ENCODE results near the gene WDR81.

WDR81 gene

DNA sequence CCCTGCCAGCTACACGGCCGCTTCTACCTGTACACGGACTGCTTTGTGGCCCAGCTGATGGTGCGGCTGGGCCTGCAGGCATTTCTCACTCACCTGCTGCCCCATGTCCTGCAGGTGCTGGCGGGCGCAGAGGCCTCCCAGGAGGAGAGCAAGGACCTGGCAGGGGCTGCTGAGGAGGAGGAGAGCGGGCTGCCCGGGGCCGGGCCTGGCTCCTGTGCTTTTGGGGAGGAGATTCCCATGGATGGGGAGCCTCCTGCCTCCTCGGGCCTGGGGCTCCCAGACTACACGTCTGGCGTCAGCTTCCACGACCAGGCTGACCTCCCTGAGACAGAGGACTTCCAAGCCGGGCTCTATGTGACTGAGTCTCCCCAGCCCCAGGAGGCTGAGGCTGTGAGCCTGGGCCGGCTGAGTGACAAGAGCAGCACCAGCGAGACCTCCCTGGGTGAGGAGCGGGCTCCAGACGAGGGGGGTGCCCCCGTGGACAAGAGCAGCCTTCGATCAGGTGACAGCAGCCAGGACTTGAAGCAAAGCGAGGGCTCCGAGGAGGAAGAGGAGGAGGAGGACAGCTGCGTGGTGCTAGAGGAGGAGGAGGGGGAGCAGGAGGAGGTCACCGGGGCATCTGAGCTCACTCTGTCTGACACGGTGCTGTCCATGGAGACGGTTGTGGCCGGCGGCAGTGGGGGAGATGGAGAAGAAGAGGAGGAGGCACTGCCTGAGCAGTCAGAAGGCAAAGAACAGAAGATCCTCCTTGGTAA, 3.5 kb downstream of the WDR81 start:
- H3K4me3 Mint-ChIP-seq = peak overlapping the region; percentile 57

GRCh38 chr17:1729966-1730325, 5.4 kb downstream of the WDR81 start:
- H3K4me3 Mint-ChIP-seq = no peak overlapping the region
- H3K4me1 Mint-ChIP-seq = peaks cover 27% of the 10 kb centered on the region
- H3K27me3 Mint-ChIP-seq = no peaks in the 10 kb centered on the region
- H3K9me3 Mint-ChIP-seq = no peaks in the 10 kb centered on the region
- DNase-seq (ENCODE audit: low spot score in 2 of 2) = no peak
- peaks cover 11% of the 10 kb centered on the region for H3K36me3 Mint-ChIP-seq (ENCODE audit: insufficient read depth)
- no peak for ATAC-seq (replicated peaks; ENCODE audit: extremely low read depth, poor library complexity, severe bottlenecking)
- peak overlapping the region; percentile 30 for H3K27ac Mint-ChIP-seq (ENCODE audit: low read depth)

More for the DNA sequence above, 3.5 kb downstream of the WDR81 start:
- Mint-ChIP-seq H3K36me3 (ENCODE audit: insufficient read depth) (peaks cover 16% of the 10 kb centered on the region), H3K27ac (ENCODE audit: low read depth) (no peak overlapping the region), H3K9me3 (no peaks in the 10 kb centered on the region), H3K27me3 (no peaks in the 10 kb centered on the region), H3K4me1 (peaks cover 30% of the 10 kb centered on the region)
- ATAC-seq (replicated peaks; ENCODE audit: extremely low read depth, poor library complexity, severe bottlenecking) (no peak), DNase-seq (ENCODE audit: low spot score in 2 of 2) (no peak)

GRCh38 chr17:1730326-1731193, 6.1 kb downstream of the WDR81 start:
- Mint-ChIP-seq H3K4me3 (no peak overlapping the region), H3K4me1 (peaks cover 22% of the 10 kb centered on the region), H3K36me3 (ENCODE audit: insufficient read depth) (peaks cover 11% of the 10 kb centered on the region), H3K27me3 (no peaks in the 10 kb centered on the region), H3K9me3 (no peaks in the 10 kb centered on the region), H3K27ac (ENCODE audit: low read depth) (no peak overlapping the region)
- ATAC-seq (replicated peaks; ENCODE audit: extremely low read depth, poor library complexity, severe bottlenecking) = no peak
- DNase-seq (ENCODE audit: low spot score in 2 of 2) = no peak

DNA sequence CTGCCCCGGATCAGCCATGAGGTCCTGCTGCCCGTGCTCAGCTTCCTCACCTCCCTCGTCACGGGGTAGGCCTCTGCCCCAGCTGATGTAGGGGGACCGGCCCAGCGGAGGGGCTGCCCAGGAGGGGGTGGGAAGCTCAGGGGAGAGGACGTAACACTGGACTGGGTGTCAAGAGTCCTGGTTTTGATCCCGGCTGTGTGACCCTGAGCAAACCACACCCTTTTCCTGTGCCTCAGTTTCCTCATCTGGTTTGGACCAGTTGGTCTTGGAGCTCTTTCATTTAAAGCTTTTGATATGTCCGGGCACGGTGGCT, 6.6 kb downstream of the WDR81 start:
- no peaks in the 10 kb centered on the region for H3K27me3 Mint-ChIP-seq
- DNase-seq (ENCODE audit: low spot score in 2 of 2) (no peak), ATAC-seq (replicated peaks; ENCODE audit: extremely low read depth, poor library complexity, severe bottlenecking) (no peak)
- no peak overlapping the region for H3K4me3 Mint-ChIP-seq
- peaks cover 11% of the 10 kb centered on the region for H3K36me3 Mint-ChIP-seq (ENCODE audit: insufficient read depth)
- H3K4me1 Mint-ChIP-seq = peaks cover 19% of the 10 kb centered on the region
- H3K9me3 Mint-ChIP-seq = no peaks in the 10 kb centered on the region
- no peak overlapping the region for H3K27ac Mint-ChIP-seq (ENCODE audit: low read depth)

- H3K27ac Mint-ChIP-seq (ENCODE audit: low read depth) = no peak overlapping the region
- peaks cover 13% of the 10 kb centered on the region for H3K36me3 Mint-ChIP-seq (ENCODE audit: insufficient read depth)
- no peak overlapping the region for H3K4me3 Mint-ChIP-seq
- DNase-seq (ENCODE audit: low spot score in 2 of 2) = no peak
- ATAC-seq (replicated peaks; ENCODE audit: extremely low read depth, poor library complexity, severe bottlenecking) = no peak
- no peaks in the 10 kb centered on the region for H3K9me3 Mint-ChIP-seq
- no peaks in the 10 kb centered on the region for H3K27me3 Mint-ChIP-seq
- peaks cover 19% of the 10 kb centered on the region for H3K4me1 Mint-ChIP-seq
Observed at GRCh38 chr17:1732241-1732832, 7.8 kb downstream of the WDR81 start.

DNA sequence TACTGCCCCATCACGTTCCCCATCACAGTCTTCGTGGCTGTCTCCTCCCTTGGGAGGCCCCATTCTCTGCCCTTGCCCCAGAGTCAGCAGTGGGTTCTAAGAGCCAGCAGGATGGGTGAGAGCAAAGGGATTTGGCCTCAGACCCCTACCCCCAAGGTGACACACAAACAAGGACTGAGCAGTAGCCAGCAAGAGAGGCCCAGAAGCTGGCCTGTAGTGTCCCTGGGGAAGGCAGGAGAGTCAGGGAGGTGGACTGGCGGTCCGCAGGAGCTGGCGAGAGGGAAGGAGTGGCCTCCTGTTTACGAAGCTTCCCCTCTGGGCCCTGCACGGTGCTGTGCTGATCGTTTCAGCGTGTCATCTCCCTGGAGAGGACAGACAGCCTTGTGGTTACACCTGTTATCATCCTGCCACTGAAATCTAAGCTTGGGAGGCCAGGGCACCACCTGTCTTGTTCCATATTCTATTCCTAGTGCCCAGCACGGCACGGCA, 8.4 kb downstream of the WDR81 start:
- Mint-ChIP-seq H3K27me3 (no peaks in the 10 kb centered on the region), H3K9me3 (no peaks in the 10 kb centered on the region), H3K4me1 (peaks cover 18% of the 10 kb centered on the region), H3K27ac (ENCODE audit: low read depth) (no peak overlapping the region), H3K4me3 (no peak overlapping the region), H3K36me3 (ENCODE audit: insufficient read depth) (peaks cover 13% of the 10 kb centered on the region)
- ATAC-seq (replicated peaks; ENCODE audit: extremely low read depth, poor library complexity, severe bottlenecking) (no peak), DNase-seq (ENCODE audit: low spot score in 2 of 2) (no peak)

GRCh38 chr17:1733759-1734158, 9.3 kb downstream of the WDR81 start:
- H3K36me3 Mint-ChIP-seq (ENCODE audit: insufficient read depth) = peaks cover 14% of the 10 kb centered on the region
- ATAC-seq (replicated peaks; ENCODE audit: extremely low read depth, poor library complexity, severe bottlenecking) = no peak

DNA sequence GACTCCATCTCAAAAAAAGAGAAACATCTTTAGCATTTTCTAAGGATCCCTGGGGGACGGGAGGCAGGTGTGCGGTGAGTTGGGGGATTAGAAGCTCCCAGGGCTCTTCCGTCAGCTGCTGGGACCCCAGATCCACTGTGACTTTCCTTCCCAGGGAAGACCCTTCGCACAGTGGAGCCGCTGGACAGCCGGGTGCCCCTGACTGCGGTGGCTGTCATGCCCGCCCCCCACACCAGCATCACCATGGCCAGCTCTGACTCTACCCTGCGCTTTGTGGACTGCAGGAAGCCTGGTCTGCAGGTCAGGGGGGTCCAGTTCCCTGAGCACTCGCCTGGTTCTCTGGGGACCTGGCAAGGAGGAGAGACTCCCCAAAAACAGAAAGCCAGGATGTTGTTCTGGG, 10.9 kb downstream of the WDR81 start:
- Mint-ChIP-seq H3K27ac (ENCODE audit: low read depth) (no peak overlapping the region), H3K36me3 (ENCODE audit: insufficient read depth) (peaks cover 8% of the 10 kb centered on the region), H3K27me3 (no peaks in the 10 kb centered on the region), H3K4me1 (no peaks in the 10 kb centered on the region), H3K4me3 (no peak overlapping the region), H3K9me3 (no peaks in the 10 kb centered on the region)
- DNase-seq (ENCODE audit: low spot score in 2 of 2) (no peak), ATAC-seq (replicated peaks; ENCODE audit: extremely low read depth, poor library complexity, severe bottlenecking) (no peak)

More at GRCh38 chr17:1733759-1734158, 9.3 kb downstream of the WDR81 start:
- H3K4me3 Mint-ChIP-seq = no peak overlapping the region
- H3K9me3 Mint-ChIP-seq = no peaks in the 10 kb centered on the region
- DNase-seq (ENCODE audit: low spot score in 2 of 2) = no peak
- H3K27ac Mint-ChIP-seq (ENCODE audit: low read depth) = no peak overlapping the region
- H3K27me3 Mint-ChIP-seq = no peaks in the 10 kb centered on the region
- H3K4me1 Mint-ChIP-seq = peaks cover 10% of the 10 kb centered on the region

- H3K9me3 Mint-ChIP-seq = no peaks in the 10 kb centered on the region
- DNase-seq (ENCODE audit: low spot score in 2 of 2) = no peak
- H3K36me3 Mint-ChIP-seq (ENCODE audit: insufficient read depth) = peaks cover 8% of the 10 kb centered on the region
- no peak overlapping the region for H3K4me3 Mint-ChIP-seq
- no peak for ATAC-seq (replicated peaks; ENCODE audit: extremely low read depth, poor library complexity, severe bottlenecking)
- H3K27ac Mint-ChIP-seq (ENCODE audit: low read depth) = no peak overlapping the region
- H3K4me1 Mint-ChIP-seq = no peaks in the 10 kb centered on the region
- H3K27me3 Mint-ChIP-seq = no peaks in the 10 kb centered on the region
Observed at GRCh38 chr17:1735834-1736347, 11.4 kb downstream of the WDR81 start.

DNA sequence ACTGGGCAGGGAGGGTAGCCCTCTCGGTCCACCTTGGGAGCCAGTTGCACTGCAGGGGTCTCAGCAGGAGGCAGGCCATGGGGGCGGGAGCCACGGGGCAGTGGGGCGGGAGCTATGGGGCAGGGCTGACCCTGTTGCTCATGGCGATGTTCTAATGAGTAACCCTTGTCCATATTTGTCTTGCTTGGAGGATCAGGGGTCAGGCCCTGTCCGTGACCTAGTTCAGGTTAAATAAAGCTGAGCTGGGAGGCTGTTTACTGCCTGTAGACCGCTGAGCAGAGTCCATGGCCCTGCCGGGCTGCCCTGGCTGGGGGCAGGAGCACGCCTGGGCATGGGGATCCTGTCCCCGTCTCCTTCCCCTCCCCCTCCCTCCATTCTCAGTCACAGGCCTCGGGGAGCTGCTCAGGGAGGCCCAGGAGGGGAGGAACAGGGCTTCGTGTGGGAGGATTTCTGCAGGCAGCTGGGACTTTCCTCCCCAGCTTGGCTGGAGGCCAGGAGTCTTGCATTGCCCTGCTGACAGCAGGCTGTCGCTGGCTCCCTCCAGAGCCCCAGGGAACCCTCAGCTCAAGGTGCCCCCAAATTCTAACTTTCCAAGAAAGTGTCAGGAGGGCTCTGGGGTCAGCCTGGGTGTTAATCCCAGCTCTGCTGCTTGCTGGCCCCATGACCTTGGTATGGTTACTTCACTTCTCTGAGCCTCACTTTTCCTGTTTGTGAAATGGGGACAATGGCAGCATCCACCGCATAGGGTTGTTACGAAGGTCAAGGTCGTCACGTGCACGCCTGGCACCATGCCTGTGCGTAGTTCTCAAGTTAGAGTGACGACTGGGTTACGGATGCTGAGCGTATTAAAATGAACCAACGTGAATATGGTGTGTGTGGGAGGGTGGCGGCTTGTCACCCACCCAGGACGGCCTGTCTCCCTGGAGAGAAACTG, 12.1 kb downstream of the WDR81 start:
- no peak overlapping the region for H3K4me3 Mint-ChIP-seq
- no peaks in the 10 kb centered on the region for H3K27me3 Mint-ChIP-seq
- DNase-seq (ENCODE audit: low spot score in 2 of 2) = no peak
- H3K4me1 Mint-ChIP-seq = no peaks in the 10 kb centered on the region
- no peak overlapping the region for H3K27ac Mint-ChIP-seq (ENCODE audit: low read depth)
- no peak for ATAC-seq (replicated peaks; ENCODE audit: extremely low read depth, poor library complexity, severe bottlenecking)
- H3K36me3 Mint-ChIP-seq (ENCODE audit: insufficient read depth) = peaks cover 8% of the 10 kb centered on the region
- no peaks in the 10 kb centered on the region for H3K9me3 Mint-ChIP-seq

- H3K4me3 Mint-ChIP-seq = no peak overlapping the region
- H3K9me3 Mint-ChIP-seq = no peaks in the 10 kb centered on the region
- no peaks in the 10 kb centered on the region for H3K4me1 Mint-ChIP-seq
- peaks cover 8% of the 10 kb centered on the region for H3K36me3 Mint-ChIP-seq (ENCODE audit: insufficient read depth)
- no peak for DNase-seq (ENCODE audit: low spot score in 2 of 2)
- no peaks in the 10 kb centered on the region for H3K27me3 Mint-ChIP-seq
- no peak overlapping the region for H3K27ac Mint-ChIP-seq (ENCODE audit: low read depth)
- no peak for ATAC-seq (replicated peaks; ENCODE audit: extremely low read depth, poor library complexity, severe bottlenecking)
Observed at GRCh38 chr17:1737531-1738291, 13.2 kb downstream of the WDR81 start.
